Lower leg skin (tissue), 4 donors: ENCODE results near the gene XKR7. TPM values are rescaled to one million over a fixed set of nuclear protein-coding genes. Genes with fewer than 3 reads are reported as not detected.

Experiments used
- DNase-seq, 2 donors: peaks; one replicate each; pipeline ENCODE4 v3.0.0-alpha.2; 2019; ENCODE audit warnings: low spot score in 2 of 2
- H3K4me3 ChIP-seq: fragments of 200-600 bp; sonication (generic); 2 replicates; pipeline ENCODE4 v1.5.1; 2017; ENCODE audit warnings: mild to moderate bottlenecking, low read depth; ENCODE audit not compliant: poor library complexity, severe bottlenecking
- POLR2A ChIP-seq, 2 donors: fragments of 450-650 bp; IDR thresholded peaks; one replicate each; pipeline ENCODE4 v1.6.1; 2016 to 2017; ENCODE audit warnings: antibody characterized with exemption in 2 of 2, mild to moderate bottlenecking in 1 of 2, moderate library complexity in 1 of 2
- WGBS, 2 donors: methylation state at CpG; one replicate each; pipeline ENCODE4 v1.1.5; 2018; 5-methylcytosine and 5-hydroxymethylcytosine counted together
- intact Hi-C: fragments of 100-400 bp; cut with DNase I; formaldehyde crosslinking; loops from one replicate; pipeline ENCODE4 v1.15.0; 2023; ENCODE audit warnings: low total_unique reads
- total RNA-seq, 4 donors: library from RNA; depleted of rRNA; stranded (reverse); fragments of >200 nt; gene quantifications; one replicate each; pipeline ENCODE4 v1.1.0, GENCODE V29; 2016
- TF ChIP-seq, protein P1 (sequence below), 3 donors: fragments of 450-650 bp; IDR thresholded peaks; one replicate each; pipeline ENCODE4 v1.5.1; 2016; ENCODE audit warnings: antibody characterized with exemption in 3 of 3, mild to moderate bottlenecking in 3 of 3, moderate library complexity in 2 of 3

Gene XKR7
- total RNA-seq, 4 donors from 2014 or later, result not detected

DNA sequence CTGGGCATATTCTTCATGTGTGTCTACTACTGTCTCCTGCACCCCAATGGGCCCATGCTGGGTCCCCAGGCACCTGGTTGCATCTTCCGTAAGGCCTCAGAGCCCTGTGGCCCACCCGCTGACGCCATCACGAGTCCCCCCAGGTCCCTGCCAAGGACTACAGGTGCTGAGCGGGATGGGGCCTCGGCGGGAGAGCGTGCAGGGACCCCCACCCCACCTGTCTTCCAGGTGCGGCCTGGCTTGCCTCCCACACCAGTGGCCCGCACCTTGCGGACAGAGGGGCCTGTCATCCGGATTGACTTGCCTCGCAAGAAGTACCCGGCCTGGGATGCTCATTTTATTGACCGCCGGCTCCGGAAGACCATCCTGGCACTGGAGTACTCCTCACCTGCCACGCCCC lies 29.0 kb downstream of the XKR7 start:
- H3K4me3 ChIP-seq, result no peak overlapping the region
- no peak for DNase-seq
- no peak for TF ChIP-seq POLR2A (IDR thresholded peaks at IDR 0.05)
- TF ChIP-seq, protein P1, sequence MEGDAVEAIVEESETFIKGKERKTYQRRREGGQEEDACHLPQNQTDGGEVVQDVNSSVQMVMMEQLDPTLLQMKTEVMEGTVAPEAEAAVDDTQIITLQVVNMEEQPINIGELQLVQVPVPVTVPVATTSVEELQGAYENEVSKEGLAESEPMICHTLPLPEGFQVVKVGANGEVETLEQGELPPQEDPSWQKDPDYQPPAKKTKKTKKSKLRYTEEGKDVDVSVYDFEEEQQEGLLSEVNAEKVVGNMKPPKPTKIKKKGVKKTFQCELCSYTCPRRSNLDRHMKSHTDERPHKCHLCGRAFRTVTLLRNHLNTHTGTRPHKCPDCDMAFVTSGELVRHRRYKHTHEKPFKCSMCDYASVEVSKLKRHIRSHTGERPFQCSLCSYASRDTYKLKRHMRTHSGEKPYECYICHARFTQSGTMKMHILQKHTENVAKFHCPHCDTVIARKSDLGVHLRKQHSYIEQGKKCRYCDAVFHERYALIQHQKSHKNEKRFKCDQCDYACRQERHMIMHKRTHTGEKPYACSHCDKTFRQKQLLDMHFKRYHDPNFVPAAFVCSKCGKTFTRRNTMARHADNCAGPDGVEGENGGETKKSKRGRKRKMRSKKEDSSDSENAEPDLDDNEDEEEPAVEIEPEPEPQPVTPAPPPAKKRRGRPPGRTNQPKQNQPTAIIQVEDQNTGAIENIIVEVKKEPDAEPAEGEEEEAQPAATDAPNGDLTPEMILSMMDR (IDR thresholded peaks at IDR 0.05), result no peak
- intact Hi-C loops, result no loop called here
- WGBS, 2 donors, result 93 to 98% methylated on average over 18 of the region's 18 CpGs

DNA sequence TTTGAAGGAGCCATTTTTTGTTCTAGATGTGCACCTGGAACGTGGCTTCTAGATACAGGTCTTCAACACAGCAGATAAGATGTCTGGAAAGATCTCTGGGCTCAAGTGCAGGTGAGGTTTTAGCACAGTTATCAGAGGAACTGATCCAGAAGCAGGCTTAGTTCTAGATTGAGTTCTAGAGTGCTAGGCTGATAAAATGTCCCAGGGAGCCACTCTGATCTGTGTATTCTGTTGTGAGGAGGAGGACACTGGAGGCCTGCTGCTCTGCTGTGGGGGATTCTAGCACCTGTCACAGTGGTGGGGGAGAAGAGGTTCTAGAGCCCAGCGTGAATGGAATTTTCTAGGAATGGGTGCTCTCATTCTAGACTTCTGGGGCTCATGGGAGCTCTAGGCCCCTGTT lies 30.3 kb downstream of the XKR7 start:
- no peak for TF ChIP-seq POLR2A (IDR thresholded peaks at IDR 0.05)
- TF ChIP-seq, protein P1 (IDR thresholded peaks at IDR 0.05), result no peak
- intact Hi-C loops, result no loop called here
- H3K4me3 ChIP-seq, result no peak overlapping the region
- no peak for DNase-seq
- 59 to 65% methylated on average over 2 of the region's 2 CpGs for WGBS, 2 donors

DNA sequence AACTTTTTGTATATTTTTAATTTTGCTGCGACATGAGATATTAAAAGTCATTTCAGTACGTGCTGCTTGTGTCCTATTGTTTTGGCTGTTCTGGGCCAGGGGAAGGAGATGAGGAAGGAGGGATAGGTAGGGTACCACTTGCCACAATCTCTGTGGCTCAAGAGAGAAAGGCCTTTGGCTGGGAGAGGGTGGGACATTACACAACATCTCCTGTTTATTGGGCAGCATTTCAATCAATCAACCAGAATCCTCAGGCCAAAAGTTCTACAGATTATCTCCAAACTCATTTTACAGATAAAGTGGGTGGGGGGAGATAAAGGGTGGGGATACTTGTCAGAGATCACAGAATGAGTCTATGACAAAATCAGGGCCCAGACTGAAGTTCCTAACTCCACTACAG lies 35.4 kb downstream of the XKR7 start:
- no peak for TF ChIP-seq POLR2A (IDR thresholded peaks at IDR 0.05)
- TF ChIP-seq, protein P1 (IDR thresholded peaks at IDR 0.05), result no peak
- no peak overlapping the region for H3K4me3 ChIP-seq
- intact Hi-C loops, result no loop called here
- no peak for DNase-seq
- WGBS, 2 donors, result 81 to 83% methylated on average over 2 of the region's 2 CpGs

DNA sequence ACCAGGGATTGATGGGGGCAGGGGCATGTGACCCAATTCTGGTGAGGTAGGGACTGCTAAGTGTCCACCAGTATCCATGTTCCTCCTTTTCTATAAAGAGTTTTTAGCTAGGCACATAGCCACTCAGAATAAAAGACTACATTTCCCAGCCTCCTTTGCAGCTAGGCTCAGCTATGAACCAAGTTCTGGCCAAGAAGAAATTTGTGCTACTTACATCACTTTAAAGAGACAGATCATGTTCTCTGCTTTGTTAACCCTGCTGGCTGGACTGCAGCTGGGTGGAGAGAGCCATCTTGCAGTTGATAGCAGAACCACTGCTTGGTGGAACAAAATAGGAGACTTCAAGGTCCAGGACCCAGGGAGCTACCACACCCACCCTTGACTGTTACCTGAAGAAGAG lies 37.0 kb downstream of the XKR7 start:
- TF ChIP-seq, protein P1 (IDR thresholded peaks at IDR 0.05), result no peak
- no peak for TF ChIP-seq POLR2A (IDR thresholded peaks at IDR 0.05)
- no peak overlapping the region for H3K4me3 ChIP-seq
- DNase-seq, result no peak
- intact Hi-C loops, result no loop called here

DNA sequence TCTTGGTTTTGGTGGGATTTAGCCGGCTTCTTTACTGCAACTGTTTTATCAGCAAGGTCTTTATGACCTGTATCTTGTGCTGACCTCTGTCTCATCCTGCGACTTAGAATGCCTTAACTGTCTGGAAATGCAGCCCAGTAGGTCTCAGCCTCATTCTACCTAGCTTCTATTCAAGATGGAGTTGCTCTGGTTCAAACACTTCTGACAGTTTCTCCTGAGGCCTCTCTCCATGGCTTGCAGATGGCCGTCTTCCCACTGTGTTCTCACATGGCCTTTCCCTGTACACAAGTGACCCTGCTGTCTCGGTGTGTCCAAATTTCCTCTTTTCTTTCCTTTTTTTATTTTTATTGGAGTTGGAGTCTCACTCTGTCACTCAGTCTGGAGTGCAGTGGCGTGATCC lies 38.1 kb downstream of the XKR7 start:
- TF ChIP-seq, protein P1 (IDR thresholded peaks at IDR 0.05), result no peak
- TF ChIP-seq POLR2A (IDR thresholded peaks at IDR 0.05), result no peak
- H3K4me3 ChIP-seq, result no peak overlapping the region
- WGBS, 2 donors, result 85 to 87% methylated on average over 5 of the region's 5 CpGs
- DNase-seq, result no peak
- intact Hi-C loops, result no loop called here
